HepG2 (cell line): ENCODE results near the gene DDRGK1. TPM values are rescaled to one million over a fixed set of nuclear protein-coding genes. Genes with fewer than 3 reads are reported as not detected.

Experiments used
- LRRFIP1 ChIP-seq: sonication (generic); formaldehyde crosslinking; conservative IDR thresholded peaks from 2 replicates; pipeline ENCODE4 v1.4.0; 2020; ENCODE audit warnings: missing genetic modification reagents
- MTA3 ChIP-seq: sonication (generic); formaldehyde crosslinking; IDR thresholded peaks from 2 replicates; pipeline ENCODE4 v1.4.0; 2020; ENCODE audit warnings: missing genetic modification reagents
- RNF219 ChIP-seq: sonication (generic); formaldehyde crosslinking; IDR thresholded peaks from 2 replicates; pipeline ENCODE4 v1.5.0; 2020; ENCODE audit warnings: mild to moderate bottlenecking, missing genetic modification reagents
- SMYD3 ChIP-seq: sonication (generic); formaldehyde crosslinking; IDR thresholded peaks from 2 replicates; pipeline ENCODE4 v1.8.1; 2023; ENCODE audit warnings: mild to moderate bottlenecking, missing genetic modification reagents
- TOE1 ChIP-seq: sonication (generic); formaldehyde crosslinking; IDR thresholded peaks from 2 replicates; pipeline ENCODE4 v1.4.0; 2020; ENCODE audit warnings: mild to moderate bottlenecking, missing genetic modification reagents
- ZBTB21 ChIP-seq: sonication (generic); formaldehyde crosslinking; IDR thresholded peaks from 2 replicates; pipeline ENCODE4 v1.4.0; 2020; ENCODE audit warnings: missing genetic modification reagents
- ZHX2 ChIP-seq, 2 experiments: sonication (generic) in 1 of 2; formaldehyde crosslinking in 1 of 2; IDR thresholded peaks; 2 replicates each; pipeline versions ENCODE4 v1.6.1 to v1.9.0; 2014 to 2022; ENCODE audit warnings: antibody characterized with exemption in 1 of 2, borderline replicate concordance in 1 of 2, inconsistent platforms in 1 of 2, low read depth in 1 of 2, missing genetic modification reagents in 1 of 2
- ZNF142 ChIP-seq: sonication (generic); formaldehyde crosslinking; IDR thresholded peaks from 2 replicates; pipeline ENCODE4 v1.4.0; 2020; ENCODE audit warnings: missing genetic modification reagents
- ZNF317 ChIP-seq: sonication (generic); formaldehyde crosslinking; IDR thresholded peaks from 2 replicates; pipeline ENCODE4 v1.5.0; 2020; ENCODE audit warnings: mild to moderate bottlenecking, missing genetic modification reagents
- ZNF576 ChIP-seq: sonication (generic); formaldehyde crosslinking; IDR thresholded peaks from 2 replicates; pipeline ENCODE4 v1.4.0; 2020; ENCODE audit warnings: mild to moderate bottlenecking, missing genetic modification reagents
- polyA plus RNA-seq, 8 experiments: library from polyadenylated mRNA; depleted of rRNA in 3 of 8; stranded (reverse) in 7 of 8; unstranded in 1 of 8; fragments of >200 nt; fragmentation: Illumina TruSeq in 4 of 8; extraction: Trizol in 4 of 8; gene quantifications; 2 replicates each; pipeline versions ENCODE4 v1.2.1 to v1.2.3, GENCODE V29; 2011 to 2016; ENCODE audit warnings: low read depth in 4 of 8, missing spikeins in 1 of 8, mixed read lengths in 1 of 8; ENCODE audit not compliant: insufficient read depth in 1 of 8
- total RNA-seq, 5 experiments: library from RNA; depleted of rRNA; stranded (reverse); fragments of >200 nt; fragmentation: Illumina TruSeq; extraction: Trizol; gene quantifications; 2 replicates each; pipeline ENCODE4 v1.2.3, GENCODE V29; 2016; ENCODE audit warnings: low read depth in 1 of 5

Gene DDRGK1
- total and polyA plus RNA-seq, 2 of the 13 experiments (the other 11 are each of a cell fraction or from before 2014, with no cell fraction given): 96.7 to 149 TPM

- TF ChIP-seq ZBTB21 (CRISPR knock-in tag): peak; percentile 50; the same call in 1 of the 2 replicates
- 0 out of 2 replicates have a peak, but pooled peaks have one; percentile 67 for TF ChIP-seq ZNF142
- peak; percentile 49; the same call in 1 of the 2 replicates for TF ChIP-seq SMYD3
- TF ChIP-seq ZNF576 (CRISPR knock-in tag): no peak
- peak; percentile 29; the same call in 1 of the 2 replicates for TF ChIP-seq TOE1 (CRISPR knock-in tag)
- peak; percentile 60; the same call in 1 of the 2 replicates for TF ChIP-seq ZNF317 (CRISPR knock-in tag)
- TF ChIP-seq MTA3 (CRISPR knock-in tag): no peak
- TF ChIP-seq ZHX2 (IDR thresholded peaks at IDR 0.05; ENCODE audit: low read depth): peak; percentile 90
- no peak for TF ChIP-seq ZHX2 (CRISPR knock-in tag; IDR thresholded peaks at IDR 0.05; ENCODE audit: borderline replicate concordance)
- TF ChIP-seq LRRFIP1 (CRISPR knock-in tag): no peak
- TF ChIP-seq RNF219 (CRISPR knock-in tag): peak; percentile 68; the same call in 1 of the 2 replicates
These were observed 20.4 kb upstream of the DDRGK1 start (continued) for GRCh38 chr20:3224681-3225421.
